ENCODE measurements around the gene TBC1D1.

TBC1D1 gene

DNA sequence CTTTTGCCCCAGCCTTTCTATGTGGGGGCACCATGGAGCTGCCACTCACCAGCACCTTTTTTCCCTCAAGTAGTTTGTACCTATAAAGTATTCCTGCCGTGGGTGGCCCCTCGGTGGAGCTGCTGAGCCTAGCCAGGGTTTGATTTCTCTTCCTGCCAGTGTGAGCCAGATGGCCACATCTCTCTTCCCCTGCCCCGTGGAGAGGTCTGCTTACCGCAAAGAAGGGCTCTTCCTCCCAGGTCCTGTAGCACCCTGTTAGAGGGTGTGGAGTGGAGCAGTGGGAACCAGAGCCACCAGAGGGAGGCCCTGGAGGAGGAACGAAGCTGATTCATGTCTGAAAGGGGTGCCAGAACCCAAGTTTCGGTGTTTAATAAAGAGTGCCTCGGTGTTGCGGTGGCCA is 164.7 kb downstream of the TBC1D1 start:
- no peak for DNase-seq

DNA sequence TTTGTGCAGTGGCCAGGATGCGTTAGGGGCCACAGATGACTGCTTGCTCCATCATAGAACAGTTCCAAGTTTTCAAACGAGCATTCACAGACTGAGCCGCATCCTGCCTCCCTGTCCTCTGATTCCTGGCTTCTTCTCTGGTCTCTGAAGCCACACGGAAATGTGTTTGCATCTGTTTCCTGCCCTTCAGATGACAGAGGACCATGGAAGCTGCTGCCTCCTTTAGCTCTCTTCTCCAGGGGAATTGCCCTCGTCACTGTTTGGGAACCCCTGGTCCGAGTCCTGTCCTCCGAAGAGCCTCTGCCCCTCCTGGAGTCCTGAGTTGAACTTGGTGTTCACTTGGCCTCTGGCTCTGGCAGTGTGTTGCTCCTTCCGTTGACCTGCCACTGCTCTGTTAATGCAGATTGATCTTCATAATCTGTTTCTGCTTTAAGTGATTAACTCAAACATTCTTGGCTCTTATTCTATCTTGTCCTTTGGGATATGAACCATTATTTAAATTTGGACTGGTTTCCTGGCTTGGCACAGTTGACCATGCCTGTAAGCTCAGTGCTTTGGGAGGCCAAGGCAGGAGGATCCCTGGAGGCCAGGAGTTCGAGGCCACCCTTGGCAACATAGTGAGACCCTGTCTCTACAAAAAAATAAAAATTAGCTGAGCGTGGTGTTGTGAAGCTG is 165.3 kb downstream of the TBC1D1 start:
- DNase-seq: no peak

DNA sequence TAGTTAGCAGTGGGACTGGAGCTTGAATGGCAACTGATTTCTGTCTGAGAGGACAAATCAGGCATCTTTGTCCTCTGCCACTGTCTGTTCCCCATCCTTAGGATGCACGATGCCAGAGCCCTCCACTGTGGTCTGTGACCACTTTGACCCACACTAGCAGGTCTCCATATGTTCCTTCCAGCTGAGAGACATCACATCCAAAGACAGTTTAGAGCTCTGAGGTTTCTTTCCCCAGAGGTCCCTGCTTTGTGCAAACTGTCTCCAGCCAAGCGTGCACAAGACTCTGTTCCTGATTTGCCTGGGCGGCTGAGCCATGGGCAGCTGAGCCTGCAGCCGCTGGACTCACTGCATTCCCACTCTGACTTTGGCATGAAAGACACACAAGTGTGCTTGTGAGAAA is 167.3 kb downstream of the TBC1D1 start:
- no peak for DNase-seq

DNA sequence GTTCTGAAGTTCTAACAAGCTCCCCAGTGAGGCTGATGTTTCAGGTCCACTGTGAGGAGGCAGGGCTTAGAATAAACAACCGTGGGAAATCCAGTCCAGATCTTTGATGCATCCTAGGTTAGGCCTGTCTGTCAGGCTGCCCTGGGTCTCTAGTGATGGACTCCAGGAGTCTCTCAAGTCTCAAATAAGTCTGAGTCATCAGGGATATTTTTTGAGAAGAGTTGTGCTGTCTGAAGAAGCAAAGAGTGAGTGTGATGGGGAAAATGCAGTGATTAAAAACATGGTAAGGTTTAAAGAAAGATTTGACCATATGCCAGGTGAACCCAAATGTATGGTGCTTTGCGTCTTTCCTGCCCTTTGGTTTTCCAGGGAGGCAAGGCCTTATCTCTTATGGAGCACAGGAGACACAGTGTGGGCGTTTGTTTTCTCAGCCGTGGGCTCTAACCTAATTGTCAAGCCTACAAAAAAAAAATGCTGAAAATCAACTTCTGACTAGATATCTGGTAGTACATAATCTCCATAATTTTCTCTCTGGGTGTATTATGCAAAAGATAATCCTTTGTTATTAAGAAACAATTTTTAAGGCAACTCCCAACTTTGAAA is 170.0 kb downstream of the TBC1D1 start:
- no peak for DNase-seq

DNA sequence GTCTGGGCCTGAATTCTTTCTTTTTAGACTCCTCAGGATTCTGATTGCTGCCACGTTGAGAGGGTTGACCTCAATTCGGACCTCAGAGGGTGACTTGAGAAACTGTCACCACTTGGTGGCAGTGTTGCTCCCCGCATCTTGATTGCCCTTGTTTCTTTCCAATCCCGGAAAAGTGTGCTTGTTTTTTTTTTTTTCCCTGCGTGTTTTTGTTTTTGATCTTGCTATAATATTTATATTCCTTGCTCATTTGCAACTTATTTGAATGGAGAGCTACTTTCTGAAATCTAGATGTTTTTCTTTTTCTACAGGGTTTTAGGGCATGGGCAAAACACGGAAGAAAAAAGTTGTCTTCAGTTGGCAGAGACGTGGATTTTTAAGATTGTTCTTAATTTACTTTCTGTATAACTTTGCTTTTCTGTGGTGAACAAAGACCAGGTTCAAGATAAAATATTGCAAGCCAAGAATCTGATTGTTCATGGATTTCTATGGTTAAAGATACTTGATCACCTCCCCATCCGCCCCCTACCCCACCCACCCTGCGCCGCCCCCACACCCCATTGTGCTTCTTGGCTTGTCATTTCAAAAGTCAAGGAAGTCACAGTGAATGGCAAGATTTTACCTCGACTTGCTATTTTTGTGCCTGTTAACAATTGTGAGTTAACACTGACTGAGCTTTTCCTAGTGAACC is 171.3 kb downstream of the TBC1D1 start:
- peak; percentile 78 to 80 for DNase-seq

DNA sequence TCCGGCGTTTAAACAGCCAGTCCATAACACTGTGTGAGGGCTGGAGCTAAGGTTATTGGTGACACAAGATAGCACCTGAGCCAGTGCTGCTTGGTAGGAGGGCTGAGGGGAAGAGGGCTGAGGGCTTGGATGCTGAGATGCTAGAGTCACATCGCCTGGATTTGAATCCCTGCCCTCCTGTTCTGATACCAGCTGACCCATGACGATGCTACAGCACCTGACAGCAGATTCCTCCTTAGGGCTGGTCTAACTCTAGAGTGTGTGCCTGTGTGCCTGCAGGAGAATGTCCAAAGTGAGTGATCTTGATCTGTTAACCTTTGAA is 171.9 kb downstream of the TBC1D1 start:
- DNase-seq: no peak

DNA sequence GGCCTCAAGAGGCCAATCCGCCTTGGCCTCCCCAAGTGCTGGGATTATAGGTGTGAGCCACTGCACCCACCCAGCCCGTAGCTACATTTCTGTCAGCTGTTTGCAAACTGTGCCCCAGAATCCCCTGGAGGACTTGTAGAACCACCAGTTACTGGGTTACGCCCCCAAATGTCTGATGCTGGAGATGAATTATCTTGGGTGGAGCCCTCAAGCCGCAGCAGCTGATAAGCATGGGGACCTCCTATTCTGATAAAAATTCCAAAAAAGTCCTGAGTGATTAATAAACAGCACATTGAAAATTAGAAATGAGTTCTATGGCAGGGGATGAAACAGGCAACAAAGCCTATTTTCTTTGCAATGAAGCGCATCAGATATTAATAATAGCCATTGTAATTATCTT is 174.3 kb downstream of the TBC1D1 start:
- no peak for DNase-seq

DNA sequence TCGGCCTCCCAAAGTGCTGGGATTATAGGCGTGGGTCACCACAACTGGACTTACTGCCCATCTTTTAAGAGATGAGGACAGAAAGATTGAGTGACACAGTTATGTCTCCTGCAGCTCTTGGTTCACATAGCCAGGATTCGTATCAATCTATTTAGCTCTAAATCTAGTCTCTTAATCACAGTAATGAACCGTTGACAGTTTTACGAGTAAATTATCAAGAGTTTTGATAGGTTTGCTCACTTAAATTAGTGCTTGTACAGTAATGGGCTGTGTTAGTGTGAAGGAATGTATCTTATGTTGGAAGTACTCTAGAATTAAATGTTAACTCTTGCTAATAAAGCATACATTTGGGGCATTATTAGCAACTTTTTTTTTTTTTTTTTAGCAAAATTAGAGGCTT is 175.0 kb downstream of the TBC1D1 start:
- DNase-seq: no peak

DNA sequence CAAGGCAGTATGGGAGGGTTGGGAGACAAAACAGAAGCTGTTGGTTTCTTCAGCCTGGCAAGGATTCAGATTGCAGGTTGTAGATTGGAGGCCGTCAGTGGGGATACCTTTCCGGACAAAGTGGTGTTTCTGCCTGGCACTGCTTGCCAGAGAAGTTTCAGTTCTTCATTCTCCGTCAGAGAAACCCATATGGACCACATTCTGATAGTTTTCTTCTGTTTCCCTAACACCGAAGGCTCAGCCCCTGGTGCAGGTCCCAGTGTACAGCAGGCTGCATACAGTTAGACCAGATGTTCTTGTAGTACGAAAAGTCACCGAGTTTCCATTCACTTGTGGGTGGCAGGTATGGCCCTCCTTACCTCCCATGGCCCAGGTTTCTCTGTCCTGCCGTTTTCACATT is 176.6 kb downstream of the TBC1D1 start:
- DNase-seq: no peak

DNA sequence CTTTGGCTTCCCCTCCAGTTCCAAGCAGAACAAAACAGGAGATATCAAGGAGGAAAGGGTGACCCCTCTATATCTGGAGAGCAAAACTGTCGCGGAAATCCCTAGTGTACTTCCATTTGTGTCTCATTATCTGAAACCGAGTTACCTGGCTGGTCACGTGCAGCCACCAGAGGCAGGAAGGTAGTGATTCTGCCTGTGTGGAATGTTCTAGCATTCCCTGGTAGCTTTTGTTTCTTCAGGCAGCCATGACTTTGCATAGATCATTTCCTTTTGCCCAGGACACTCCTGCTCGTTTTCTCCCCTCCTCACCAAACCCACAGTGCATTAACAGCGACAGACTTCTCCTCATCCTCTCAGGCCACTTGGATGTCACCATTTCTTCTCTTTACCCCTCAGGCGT is 177.2 kb downstream of the TBC1D1 start:
- DNase-seq: no peak

DNA sequence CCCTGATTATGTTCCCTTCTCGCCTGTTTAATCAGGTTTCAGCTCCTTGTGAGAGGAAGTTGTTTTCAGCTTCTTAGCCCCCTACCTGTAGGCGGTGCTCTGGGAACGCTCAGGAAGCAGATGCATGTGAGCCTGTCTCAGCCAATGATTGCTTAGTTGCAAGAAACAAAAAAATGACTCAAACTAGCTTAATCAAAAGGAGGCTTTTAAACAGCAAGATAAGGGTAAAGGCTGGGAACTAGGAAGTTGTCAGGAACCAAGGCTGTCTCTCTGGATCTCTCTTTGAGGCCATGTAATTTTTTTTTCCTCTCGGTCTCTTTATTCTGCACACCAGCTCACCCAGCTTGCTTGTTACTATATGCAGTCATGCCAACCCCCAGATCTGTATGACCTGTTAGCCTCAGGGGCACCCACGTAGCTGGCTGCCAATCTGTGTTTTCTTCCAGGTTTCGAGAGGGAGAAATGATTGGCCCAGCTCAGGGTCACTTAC is 178.4 kb downstream of the TBC1D1 start:
- DNase-seq: peak; percentile 66 to 84

DNA sequence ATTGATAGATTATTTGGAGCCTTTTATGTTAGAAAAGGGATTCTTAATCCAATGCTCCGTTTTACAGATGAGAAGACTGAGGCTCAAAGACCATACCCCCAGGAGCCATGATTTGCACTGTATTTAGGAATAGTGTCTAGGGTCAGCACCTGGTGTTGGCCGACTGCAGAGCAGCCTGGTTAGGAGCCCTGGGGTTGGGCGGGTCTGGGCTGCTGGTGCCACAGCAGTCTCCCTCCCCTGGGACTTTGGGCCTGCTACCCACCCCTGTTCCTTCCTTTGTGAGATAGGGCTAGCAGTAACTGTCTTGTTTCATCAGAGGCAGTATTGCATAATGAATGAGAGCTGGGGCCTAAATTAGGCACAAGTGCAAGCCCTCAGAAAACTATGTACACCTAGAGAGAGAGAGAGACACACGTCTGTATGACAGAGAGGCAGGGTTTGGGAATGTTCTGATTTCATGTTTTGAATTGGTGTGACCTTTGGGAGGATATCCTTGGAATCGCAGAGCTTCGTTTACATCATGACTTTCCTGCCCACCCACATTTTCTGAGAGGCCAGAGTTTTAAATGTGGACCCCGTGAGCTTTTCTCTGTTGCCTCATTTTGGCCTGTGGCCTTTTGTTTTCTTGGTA is 181.0 kb downstream of the TBC1D1 start:
- DNase-seq: peak; percentile 81 to 88

DNA sequence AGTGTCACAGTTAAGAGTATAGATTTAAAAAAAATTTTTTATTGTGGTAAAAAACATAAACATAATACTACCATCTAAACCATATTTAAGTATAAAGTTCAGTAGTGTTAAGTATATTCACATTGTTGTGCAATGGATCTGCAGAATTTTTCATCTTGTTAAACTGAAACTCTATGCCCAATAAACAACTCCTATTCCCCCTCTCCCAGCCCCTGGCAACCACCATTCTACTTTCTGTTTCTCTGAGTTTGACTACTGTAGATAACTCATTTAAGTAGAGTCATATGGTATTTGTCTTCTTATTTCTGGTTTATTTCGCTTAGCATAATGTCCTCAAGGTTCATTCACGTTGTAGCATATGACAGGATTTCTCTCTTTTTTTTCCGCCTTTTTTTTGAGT is 181.7 kb downstream of the TBC1D1 start:
- DNase-seq: no peak

DNA sequence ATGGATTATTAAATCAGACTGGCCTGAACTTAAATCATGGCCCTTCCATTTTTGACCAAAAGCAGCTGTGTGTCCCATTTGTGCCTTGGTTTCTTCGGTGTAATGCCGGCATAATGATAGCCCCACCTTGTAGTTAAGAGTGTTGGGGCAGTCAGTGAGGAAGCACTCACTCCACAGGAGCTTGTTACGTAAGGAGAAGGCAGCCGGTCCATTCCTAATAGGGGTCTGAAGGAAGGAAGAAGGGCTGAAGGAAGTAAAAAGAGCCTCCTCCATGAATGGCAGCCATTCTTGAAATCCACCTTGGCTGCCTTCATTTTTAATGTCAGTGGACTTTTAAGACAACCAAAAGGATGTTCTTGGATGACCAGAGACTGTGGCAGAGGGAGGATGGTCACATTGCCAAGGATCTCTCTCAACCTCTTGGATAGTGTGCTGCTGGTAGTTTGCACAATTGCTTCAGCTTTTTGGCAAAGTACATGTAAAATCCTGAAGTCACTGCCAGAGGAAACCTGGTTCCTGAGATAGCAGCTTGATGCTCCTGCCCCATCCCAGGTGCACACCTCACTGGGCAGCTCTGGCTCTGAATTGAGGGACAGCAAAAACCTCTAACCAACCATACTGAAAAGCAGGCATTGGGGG is 182.8 kb downstream of the TBC1D1 start:
- DNase-seq: peak in 1 of 2 donors; percentile 21

DNA sequence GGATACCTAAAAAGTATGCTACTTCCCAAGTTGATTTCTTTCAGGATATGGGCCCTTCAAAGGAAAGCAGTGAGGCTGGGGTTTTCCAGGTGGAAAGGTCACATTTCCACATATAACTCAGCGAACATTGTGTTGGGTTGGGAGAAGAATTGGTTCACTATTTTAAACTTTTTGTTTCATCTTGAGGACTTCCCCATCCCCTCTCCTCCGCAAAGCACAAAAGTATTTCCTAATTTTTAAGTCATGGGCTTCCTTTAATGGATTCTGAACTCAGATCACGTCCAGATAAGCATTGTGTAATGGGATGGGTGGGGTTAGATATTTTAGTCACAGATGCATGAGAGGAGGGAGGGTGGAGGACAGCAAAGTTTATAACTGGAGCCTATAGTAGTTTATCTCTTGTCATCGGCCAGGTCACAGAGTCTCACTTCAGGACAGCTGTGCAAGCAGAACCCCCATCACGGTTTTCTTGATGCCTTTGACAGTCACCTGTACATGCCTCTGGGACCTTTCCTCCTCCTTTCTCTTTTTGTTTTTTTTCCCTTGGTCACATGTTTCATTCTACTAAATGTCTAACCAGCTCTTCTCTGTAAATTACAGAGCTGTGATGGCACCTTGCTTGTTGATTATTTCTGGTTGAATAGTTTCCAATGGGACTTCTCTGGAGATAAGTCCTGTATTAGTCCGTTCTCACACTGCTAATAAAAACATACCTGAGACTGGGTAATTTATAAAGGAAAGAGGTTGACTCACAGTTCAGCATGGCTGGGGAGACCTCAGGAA is 184.7 kb downstream of the TBC1D1 start:
- peak; percentile 92 to 98 for DNase-seq

DNA sequence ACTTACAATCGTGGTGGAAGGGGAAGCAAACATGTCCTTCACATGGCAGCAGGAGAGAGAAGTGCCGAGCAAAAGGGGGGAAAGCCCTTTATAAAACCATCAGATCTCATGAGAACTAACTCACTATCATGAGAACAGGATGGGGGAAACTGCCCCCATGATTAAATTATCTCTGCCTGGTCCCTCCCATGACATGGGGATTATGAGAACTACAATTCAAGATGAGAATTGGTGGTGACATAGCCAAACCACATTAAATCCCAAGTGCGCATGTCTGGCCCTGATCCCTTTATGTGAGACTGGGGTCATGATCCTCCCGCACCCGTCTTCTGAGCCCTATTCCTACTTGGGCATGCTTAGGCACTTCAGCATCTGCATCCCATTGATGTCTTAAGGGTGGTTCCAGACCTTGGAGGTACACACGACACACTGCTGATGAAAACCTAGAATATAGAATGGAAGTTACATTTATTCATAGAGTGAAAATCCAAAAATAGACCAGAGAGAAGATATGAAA is 185.3 kb downstream of the TBC1D1 start:
- peak; percentile 35 to 41 for DNase-seq

DNA sequence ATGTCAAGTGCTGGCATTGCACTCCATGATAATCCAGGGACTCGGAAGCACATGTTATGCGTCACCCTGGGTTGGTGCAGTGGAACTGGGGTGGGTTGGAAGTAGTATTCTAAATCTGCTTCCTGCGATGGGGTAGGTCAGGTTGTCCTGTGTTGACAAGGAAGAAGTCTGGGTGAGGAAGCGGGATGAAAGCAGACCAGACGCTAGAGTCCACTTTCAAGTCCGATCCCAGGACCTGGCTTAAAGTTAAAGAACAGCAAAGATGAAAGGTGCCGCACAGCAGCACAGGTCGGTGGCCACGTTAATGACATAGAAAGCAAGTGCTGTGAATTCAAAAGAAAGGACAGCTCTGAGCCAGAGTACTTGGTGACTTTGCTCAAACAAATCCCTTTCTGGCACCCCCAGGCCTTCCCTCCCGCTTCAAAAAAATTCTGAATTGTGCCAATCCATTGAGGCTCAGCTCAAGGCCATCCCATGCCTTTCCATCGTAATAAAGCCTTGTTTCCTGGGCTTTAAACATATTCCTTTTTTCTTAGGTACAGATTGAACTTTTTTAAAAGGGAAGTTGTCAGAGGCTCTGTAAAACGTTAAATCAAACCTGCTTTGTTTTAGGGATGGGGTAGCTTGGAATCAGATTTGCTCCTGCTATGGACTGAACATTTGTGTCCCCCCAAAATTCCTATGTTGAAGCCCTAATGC is 187.1 kb downstream of the TBC1D1 start:
- no peak for DNase-seq

DNA sequence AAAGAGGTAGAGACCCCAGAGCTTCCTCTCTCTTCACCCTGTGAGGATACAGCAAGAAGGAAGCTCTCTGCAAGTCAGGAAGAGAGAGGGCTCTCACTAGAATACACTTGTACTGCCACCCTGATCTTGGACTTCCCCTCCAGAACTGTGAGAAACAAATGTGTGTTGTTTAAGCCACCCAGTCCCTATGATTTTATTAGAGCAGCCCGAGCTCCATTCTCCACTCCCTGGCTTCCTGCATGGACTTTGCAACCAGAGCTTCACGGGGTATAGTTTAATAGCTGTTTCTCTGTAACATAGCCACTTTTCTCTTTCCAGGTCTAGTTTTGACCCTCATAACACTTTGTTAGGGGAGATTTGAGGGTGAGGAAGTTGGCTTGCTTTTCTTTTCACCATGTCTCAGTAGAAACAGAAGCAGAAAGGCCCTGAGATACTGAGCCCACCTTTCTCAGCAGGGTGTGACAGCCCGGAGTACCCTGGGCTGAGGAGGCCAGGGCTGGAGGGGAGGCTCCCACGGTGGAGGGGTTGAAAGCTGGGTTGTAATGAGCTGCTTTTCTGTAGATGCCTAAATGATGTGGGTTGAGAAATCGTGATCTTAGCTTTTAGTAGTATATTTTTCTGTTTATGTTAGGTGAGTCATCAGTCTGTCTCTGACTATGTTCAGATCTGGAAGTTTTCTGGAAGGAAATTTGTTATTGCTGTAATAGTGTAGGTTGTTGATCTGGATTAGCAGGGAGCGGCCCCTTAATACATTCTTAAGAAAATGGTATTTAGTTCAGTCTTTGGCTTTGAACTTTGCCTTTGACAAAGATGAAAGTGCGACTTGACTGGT is 187.9 kb downstream of the TBC1D1 start:
- peak; percentile 52 to 56 for DNase-seq

DNA sequence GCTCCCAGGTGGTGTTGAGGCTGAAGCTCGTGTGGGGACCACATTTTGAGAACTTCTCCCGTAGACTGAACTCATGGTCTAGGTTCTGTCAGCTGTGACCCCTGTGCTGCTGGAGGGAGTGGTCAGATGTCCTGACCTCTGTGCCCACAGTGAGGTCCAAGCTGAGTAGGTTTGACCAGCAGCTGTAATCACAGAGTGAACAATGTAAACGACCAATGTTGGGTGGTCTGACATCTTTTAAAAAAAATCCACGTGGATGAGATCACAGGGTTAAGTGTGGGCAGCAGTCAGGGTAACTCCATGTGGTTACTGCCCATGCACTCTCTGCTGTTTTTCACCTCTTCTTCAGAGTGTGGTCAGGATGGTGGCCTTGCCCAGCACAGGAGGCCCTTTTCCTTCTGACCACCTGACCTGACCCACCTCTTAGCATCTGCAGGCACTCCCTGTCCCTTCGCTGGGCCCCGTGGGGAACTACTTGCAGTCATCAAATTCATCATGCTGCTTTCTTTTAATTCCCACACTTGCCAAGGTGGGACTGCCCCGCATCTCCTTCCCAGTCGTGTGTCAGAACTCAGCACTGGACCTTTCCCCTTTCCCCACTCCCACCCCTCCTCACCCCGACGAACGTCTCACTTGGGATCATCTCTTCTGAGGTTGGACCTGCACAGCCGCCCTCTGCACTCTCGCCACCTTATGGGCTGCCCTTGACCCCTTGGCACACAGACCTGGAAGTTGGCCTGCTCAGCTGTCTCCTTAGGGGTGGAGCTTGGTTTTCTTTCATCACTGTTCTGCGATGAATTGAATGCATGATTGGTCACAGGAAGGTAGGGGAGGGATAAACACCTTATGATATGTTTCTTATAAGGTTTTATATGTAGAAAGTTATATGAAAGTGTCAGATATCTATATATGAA is 189.4 kb downstream of the TBC1D1 start:
- no peak for DNase-seq

All from inflammatory macrophage (primary cell).